K562 (cell line): ENCODE data around the gene AQP2. TPM values are rescaled to one million over a fixed set of nuclear protein-coding genes. Genes with fewer than 3 reads are reported as not detected.

Experiments
- ATAC-seq: fragments of 200-7000 bp; cut with Tn5 transposase; 3 replicates; pipeline ENCODE4 v1.9.1; 2020; ENCODE audit warnings: moderate library complexity
- BruUV-seq: library from RNA; stranded (reverse); fragments of 400-500 nt; replicated peaks from 2 replicates; lab custom pipeline; 2021; lab: Mats Ljungman, UMichigan
- CTCF ChIA-PET: fragments of 300-600 bp; formaldehyde crosslinking; extraction: SDS; loops from one replicate; lab custom pipeline; 2021; ENCODE audit warnings: low intra/inter-chr PET ratio; lab: Yijun Ruan, JAX
- POLR2A ChIA-PET: fragments of 300-600, 350-650 bp; sonication (Branson Sonifier 250); formaldehyde crosslinking; extraction: SDS; loops from one replicate; lab custom pipeline; 2021; ENCODE audit warnings: antibody characterized with exemption, inconsistent platforms; lab: Yijun Ruan, JAX
- DNase-seq, 4 experiments: peaks; one replicate each; pipeline versions ENCODE4 v3.0.0 to v3.0.0-alpha.2; 2011 to 2018; ENCODE audit warnings: low spot score in 3 of 4, mixed read lengths in 3 of 4; ENCODE audit errors: extremely low read depth in 1 of 4
- FAIRE-seq: peaks from 2 replicates; lab custom pipeline; 2011; peaks lifted over from hg19 to GRCh38; lab: Jason Lieb, UNC
- H2AFZ ChIP-seq: 2 replicates; pipeline ENCODE4 v1.6.0; 2011; ENCODE audit warnings: low read depth, low read length, control low read depth, inconsistent platforms
- H3K27ac ChIP-seq: fragments of 200-600 bp; 3 replicates; pipeline ENCODE4 v1.8.0; 2011; ENCODE audit warnings: low read depth, mild to moderate bottlenecking, control low read depth, inconsistent platforms, low read length, moderate library complexity, mixed read lengths; ENCODE audit errors: extremely low read depth
- H3K27me3 ChIP-seq, 2 experiments: fragments of 300-600 bp in 1 of 2; 2 replicates in 1 of 2; 3 replicates in 1 of 2; pipeline versions ENCODE4 v1.6.0 to v1.8.0; 2011; ENCODE audit warnings: inconsistent platforms in 2 of 2, low read length in 2 of 2, mild to moderate bottlenecking in 1 of 2, mixed read lengths in 1 of 2, moderate library complexity in 1 of 2; ENCODE audit not compliant: control insufficient read depth in 2 of 2, insufficient read depth in 2 of 2
- H3K36me3 ChIP-seq: fragments of 300-600 bp; 3 replicates; pipeline ENCODE4 v1.8.0; 2011; ENCODE audit warnings: mild to moderate bottlenecking, low read length, inconsistent platforms; ENCODE audit not compliant: control insufficient read depth, insufficient read depth
- H3K4me1 ChIP-seq, 2 experiments: fragments of 200-600 bp in 1 of 2; replicated peaks in 1 of 2; 2 replicates in 1 of 2; 3 replicates in 1 of 2; pipeline versions ENCODE4 v1.5.1 to v1.8.0; 2011; ENCODE audit warnings: inconsistent platforms in 2 of 2, low read length in 2 of 2, mild to moderate bottlenecking in 1 of 2, mixed read lengths in 1 of 2, moderate library complexity in 1 of 2; ENCODE audit not compliant: control insufficient read depth in 2 of 2, insufficient read depth in 2 of 2
- H3K4me2 ChIP-seq: 2 replicates; pipeline ENCODE4 v1.6.1; 2011; ENCODE audit warnings: low read length, control low read depth, inconsistent platforms, mixed read lengths; ENCODE audit not compliant: insufficient read depth
- H3K4me3 ChIP-seq: fragments of 200-600 bp; sonication (generic), shearing (Covaris generic); 2 replicates; pipeline ENCODE4 v1.5.1; 2016; ENCODE audit warnings: control low read depth, inconsistent platforms
- H3K79me2 ChIP-seq: fragments of 200-600 bp; 3 replicates; pipeline ENCODE4 v1.8.0; 2011; ENCODE audit warnings: low read length, inconsistent platforms; ENCODE audit not compliant: control insufficient read depth, insufficient read depth
- H3K9ac ChIP-seq, 2 experiments: 2 replicates each; pipeline versions ENCODE4 v1.6.0 to v1.6.1; 2011; ENCODE audit warnings: low read depth in 2 of 2, low read length in 2 of 2, control low read depth in 1 of 2, inconsistent platforms in 1 of 2, mild to moderate bottlenecking in 1 of 2, mixed read lengths in 1 of 2; ENCODE audit not compliant: insufficient read depth in 1 of 2
- H3K9me1 ChIP-seq: one replicate; pipeline ENCODE4 v1.6.0; 2011; ENCODE audit warnings: inconsistent platforms, mild to moderate bottlenecking, low read length, moderate library complexity; ENCODE audit not compliant: control insufficient read depth, insufficient read depth
- H3K9me3 ChIP-seq: replicated peaks from 2 replicates; pipeline ENCODE4 v1.5.1; 2011; ENCODE audit warnings: low read depth, low read length, inconsistent platforms; ENCODE audit not compliant: control insufficient read depth, insufficient read depth
- H4K20me1 ChIP-seq: replicated peaks from 2 replicates; pipeline ENCODE4 v1.6.1; 2011; ENCODE audit warnings: low read length, inconsistent platforms, mixed read lengths; ENCODE audit not compliant: control insufficient read depth, insufficient read depth
- RAD21 ChIP-seq, 2 experiments: fragments of 250-450 bp in 1 of 2; fragments of 450-650 bp in 1 of 2; sonication (Bioruptor Pico) in 1 of 2; formaldehyde crosslinking in 1 of 2; IDR thresholded peaks in 1 of 2; conservative IDR thresholded peaks in 1 of 2; 2 replicates each; pipeline versions ENCODE4 v1.4.0 to v1.8.0; 2020 to 2022; ENCODE audit warnings: mild to moderate bottlenecking in 2 of 2, moderate library complexity in 1 of 2
- WGBS: fragments of 100-300 bp; shearing (Covaris generic); methylation state at CpG from one replicate; pipeline ENCODE4 v1.1.6; 2016; ENCODE audit warnings: low coverage, mixed read lengths; ENCODE audit not compliant: insufficient coverage; ENCODE audit errors: missing lambda C conversion rate; 5-methylcytosine and 5-hydroxymethylcytosine counted together
- in situ Hi-C: fragments of 300-500 bp; cut with MboI; formaldehyde crosslinking; loops from 4 replicates; pipeline ENCODE4 v1.15.0; 2018; ENCODE audit warnings: inconsistent platforms, mixed read lengths
- intact Hi-C: fragments of 100-400 bp; cut with micrococcal nuclease; formaldehyde crosslinking; loops from 2 replicates; pipeline ENCODE4 v1.14.2; 2022
- polyA plus RNA-seq, 8 experiments: library from polyadenylated mRNA; depleted of rRNA in 4 of 8; stranded (reverse) in 5 of 8; unstranded in 3 of 8; fragments of >200 nt; fragmentation: Nextera tagmentation in 2 of 8; fragmentation: Illumina TruSeq in 1 of 8; extraction: Ambion mirVana in 2 of 8; extraction: Trizol in 1 of 8; gene quantifications; 2 replicates each; pipeline versions ENCODE4 v1.2.1 to v1.2.3, GENCODE V29; 2011 to 2014; ENCODE audit warnings: inconsistent platforms in 1 of 8, missing spikeins in 1 of 8
- total RNA-seq, 7 experiments: library from RNA; depleted of rRNA in 6 of 7; stranded (reverse); fragments of >200 nt in 6 of 7; fragmentation: Illumina TruSeq in 2 of 7; extraction: Trizol in 2 of 7; gene quantifications; 2 replicates each; pipeline versions ENCODE4 v1.2.1 to v1.2.3, GENCODE V29; 2011 to 2021; ENCODE audit warnings: low replicate concordance in 1 of 7
- TF ChIP-seq, protein P1 (sequence below): fragments of 450-650 bp; IDR thresholded peaks from one replicate; pipeline ENCODE4 v1.6.1; 2018; ENCODE audit warnings: mild to moderate bottlenecking, moderate library complexity; ENCODE audit not compliant: partially characterized antibody
- TF ChIP-seq, protein P2 (sequence below), 2 experiments: fragments of 450-650 bp in 1 of 2; sonication (generic) in 1 of 2; formaldehyde crosslinking in 1 of 2; IDR thresholded peaks in 1 of 2; conservative IDR thresholded peaks in 1 of 2; 2 replicates each; pipeline versions ENCODE4 v1.6.1 to v1.8.1; 2016 to 2023; ENCODE audit warnings: mild to moderate bottlenecking in 2 of 2, moderate library complexity in 2 of 2, inconsistent platforms in 1 of 2, missing genetic modification reagents in 1 of 2
- TF ChIP-seq, protein P3 (sequence below): fragments of 200-600 bp; sonication (generic); IDR thresholded peaks from one replicate; pipeline ENCODE4 v1.6.1; 2012; ENCODE audit warnings: mild to moderate bottlenecking, low read depth, low read length, inconsistent platforms

AQP2 gene
- total and polyA plus RNA-seq, 9 of the 15 experiments (the other 6 are each of a cell fraction or from before 2014, with no cell fraction given): not detected

DNA sequence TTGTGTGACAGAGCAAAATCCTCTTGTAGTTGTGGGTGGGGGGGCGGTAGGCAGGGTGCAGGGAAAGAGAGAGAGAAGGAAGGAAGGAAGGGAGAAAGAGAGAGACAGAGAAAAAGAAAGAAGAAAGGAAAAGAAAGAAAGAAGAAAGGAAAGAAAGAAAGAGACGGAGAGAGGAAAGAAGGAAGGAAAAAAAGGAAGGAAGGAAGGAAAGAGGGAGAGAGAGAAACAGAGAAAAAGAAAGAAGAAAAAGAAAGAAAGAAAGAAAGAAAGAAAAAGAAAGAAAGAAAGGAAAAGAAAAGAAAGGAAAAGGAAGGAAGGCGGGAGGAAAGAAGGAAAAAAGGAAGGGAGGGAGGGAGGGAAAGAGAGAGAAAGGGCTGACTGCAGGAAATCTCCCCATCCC is 29.2 kb upstream of the AQP2 start:
- no peak overlapping the region for H3K9ac ChIP-seq
- in situ Hi-C loops: no loop called here
- BruUV-seq: no TSS peak
- ATAC-seq (no peak), FAIRE-seq (no peak), DNase-seq (no peak)
- WGBS: 22% methylated on average over 2 of the region's 3 CpGs
- CTCF ChIA-PET: interaction anchor here (0.6 kb wide), 1 partner anchor 12 kb away, joined by 5 read pairs; no protein-coding TSS in a partner anchor
- no peak overlapping the region for H3K4me3 ChIP-seq
- no peaks in the 10 kb centered on the region for H3K9me1 ChIP-seq
- H4K20me1 ChIP-seq: no peaks in the 10 kb centered on the region
- no peaks in the 10 kb centered on the region for H3K36me3 ChIP-seq
- intact Hi-C loops: no loop called here
- H3K9me3 ChIP-seq: no peaks in the 10 kb centered on the region
- no peaks in the 10 kb centered on the region for H3K4me1 ChIP-seq
- H3K4me2 ChIP-seq: no peak overlapping the region
- POLR2A ChIA-PET: interaction anchor here (1.4 kb wide), 1 partner anchor 8 kb away, joined by 3 read pairs; no protein-coding TSS in a partner anchor
- H3K79me2 ChIP-seq: no peaks in the 10 kb centered on the region
- peaks cover 5 to 44% of the 10 kb centered on the region in 2 experiments for H3K27me3 ChIP-seq
- H2AFZ ChIP-seq: no peak overlapping the region
- H3K27ac ChIP-seq: no peak overlapping the region
- TF ChIP-seq, protein P1, sequence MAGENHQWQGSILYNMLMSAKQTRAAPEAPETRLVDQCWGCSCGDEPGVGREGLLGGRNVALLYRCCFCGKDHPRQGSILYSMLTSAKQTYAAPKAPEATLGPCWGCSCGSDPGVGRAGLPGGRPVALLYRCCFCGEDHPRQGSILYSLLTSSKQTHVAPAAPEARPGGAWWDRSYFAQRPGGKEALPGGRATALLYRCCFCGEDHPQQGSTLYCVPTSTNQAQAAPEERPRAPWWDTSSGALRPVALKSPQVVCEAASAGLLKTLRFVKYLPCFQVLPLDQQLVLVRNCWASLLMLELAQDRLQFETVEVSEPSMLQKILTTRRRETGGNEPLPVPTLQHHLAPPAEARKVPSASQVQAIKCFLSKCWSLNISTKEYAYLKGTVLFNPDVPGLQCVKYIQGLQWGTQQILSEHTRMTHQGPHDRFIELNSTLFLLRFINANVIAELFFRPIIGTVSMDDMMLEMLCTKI: no peak
- TF ChIP-seq, protein P2, sequence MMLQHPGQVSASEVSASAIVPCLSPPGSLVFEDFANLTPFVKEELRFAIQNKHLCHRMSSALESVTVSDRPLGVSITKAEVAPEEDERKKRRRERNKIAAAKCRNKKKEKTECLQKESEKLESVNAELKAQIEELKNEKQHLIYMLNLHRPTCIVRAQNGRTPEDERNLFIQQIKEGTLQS (IDR thresholded peaks at IDR 0.05): no peak
- TF ChIP-seq, protein P2 (CRISPR knock-in tag; conservative IDR thresholded peaks at IDR 0.05): no peak
- TF ChIP-seq RAD21 (CRISPR knock-in tag; conservative IDR thresholded peaks at IDR 0.05 in 1 of 2, IDR thresholded peaks at IDR 0.05 in 1 of 2): no peak
- TF ChIP-seq, protein P3, sequence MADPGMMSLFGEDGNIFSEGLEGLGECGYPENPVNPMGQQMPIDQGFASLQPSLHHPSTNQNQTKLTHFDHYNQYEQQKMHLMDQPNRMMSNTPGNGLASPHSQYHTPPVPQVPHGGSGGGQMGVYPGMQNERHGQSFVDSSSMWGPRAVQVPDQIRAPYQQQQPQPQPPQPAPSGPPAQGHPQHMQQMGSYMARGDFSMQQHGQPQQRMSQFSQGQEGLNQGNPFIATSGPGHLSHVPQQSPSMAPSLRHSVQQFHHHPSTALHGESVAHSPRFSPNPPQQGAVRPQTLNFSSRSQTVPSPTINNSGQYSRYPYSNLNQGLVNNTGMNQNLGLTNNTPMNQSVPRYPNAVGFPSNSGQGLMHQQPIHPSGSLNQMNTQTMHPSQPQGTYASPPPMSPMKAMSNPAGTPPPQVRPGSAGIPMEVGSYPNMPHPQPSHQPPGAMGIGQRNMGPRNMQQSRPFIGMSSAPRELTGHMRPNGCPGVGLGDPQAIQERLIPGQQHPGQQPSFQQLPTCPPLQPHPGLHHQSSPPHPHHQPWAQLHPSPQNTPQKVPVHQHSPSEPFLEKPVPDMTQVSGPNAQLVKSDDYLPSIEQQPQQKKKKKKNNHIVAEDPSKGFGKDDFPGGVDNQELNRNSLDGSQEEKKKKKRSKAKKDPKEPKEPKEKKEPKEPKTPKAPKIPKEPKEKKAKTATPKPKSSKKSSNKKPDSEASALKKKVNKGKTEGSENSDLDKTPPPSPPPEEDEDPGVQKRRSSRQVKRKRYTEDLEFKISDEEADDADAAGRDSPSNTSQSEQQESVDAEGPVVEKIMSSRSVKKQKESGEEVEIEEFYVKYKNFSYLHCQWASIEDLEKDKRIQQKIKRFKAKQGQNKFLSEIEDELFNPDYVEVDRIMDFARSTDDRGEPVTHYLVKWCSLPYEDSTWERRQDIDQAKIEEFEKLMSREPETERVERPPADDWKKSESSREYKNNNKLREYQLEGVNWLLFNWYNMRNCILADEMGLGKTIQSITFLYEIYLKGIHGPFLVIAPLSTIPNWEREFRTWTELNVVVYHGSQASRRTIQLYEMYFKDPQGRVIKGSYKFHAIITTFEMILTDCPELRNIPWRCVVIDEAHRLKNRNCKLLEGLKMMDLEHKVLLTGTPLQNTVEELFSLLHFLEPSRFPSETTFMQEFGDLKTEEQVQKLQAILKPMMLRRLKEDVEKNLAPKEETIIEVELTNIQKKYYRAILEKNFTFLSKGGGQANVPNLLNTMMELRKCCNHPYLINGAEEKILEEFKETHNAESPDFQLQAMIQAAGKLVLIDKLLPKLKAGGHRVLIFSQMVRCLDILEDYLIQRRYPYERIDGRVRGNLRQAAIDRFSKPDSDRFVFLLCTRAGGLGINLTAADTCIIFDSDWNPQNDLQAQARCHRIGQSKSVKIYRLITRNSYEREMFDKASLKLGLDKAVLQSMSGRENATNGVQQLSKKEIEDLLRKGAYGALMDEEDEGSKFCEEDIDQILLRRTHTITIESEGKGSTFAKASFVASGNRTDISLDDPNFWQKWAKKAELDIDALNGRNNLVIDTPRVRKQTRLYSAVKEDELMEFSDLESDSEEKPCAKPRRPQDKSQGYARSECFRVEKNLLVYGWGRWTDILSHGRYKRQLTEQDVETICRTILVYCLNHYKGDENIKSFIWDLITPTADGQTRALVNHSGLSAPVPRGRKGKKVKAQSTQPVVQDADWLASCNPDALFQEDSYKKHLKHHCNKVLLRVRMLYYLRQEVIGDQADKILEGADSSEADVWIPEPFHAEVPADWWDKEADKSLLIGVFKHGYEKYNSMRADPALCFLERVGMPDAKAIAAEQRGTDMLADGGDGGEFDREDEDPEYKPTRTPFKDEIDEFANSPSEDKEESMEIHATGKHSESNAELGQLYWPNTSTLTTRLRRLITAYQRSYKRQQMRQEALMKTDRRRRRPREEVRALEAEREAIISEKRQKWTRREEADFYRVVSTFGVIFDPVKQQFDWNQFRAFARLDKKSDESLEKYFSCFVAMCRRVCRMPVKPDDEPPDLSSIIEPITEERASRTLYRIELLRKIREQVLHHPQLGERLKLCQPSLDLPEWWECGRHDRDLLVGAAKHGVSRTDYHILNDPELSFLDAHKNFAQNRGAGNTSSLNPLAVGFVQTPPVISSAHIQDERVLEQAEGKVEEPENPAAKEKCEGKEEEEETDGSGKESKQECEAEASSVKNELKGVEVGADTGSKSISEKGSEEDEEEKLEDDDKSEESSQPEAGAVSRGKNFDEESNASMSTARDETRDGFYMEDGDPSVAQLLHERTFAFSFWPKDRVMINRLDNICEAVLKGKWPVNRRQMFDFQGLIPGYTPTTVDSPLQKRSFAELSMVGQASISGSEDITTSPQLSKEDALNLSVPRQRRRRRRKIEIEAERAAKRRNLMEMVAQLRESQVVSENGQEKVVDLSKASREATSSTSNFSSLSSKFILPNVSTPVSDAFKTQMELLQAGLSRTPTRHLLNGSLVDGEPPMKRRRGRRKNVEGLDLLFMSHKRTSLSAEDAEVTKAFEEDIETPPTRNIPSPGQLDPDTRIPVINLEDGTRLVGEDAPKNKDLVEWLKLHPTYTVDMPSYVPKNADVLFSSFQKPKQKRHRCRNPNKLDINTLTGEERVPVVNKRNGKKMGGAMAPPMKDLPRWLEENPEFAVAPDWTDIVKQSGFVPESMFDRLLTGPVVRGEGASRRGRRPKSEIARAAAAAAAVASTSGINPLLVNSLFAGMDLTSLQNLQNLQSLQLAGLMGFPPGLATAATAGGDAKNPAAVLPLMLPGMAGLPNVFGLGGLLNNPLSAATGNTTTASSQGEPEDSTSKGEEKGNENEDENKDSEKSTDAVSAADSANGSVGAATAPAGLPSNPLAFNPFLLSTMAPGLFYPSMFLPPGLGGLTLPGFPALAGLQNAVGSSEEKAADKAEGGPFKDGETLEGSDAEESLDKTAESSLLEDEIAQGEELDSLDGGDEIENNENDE: no peak
